HepG2 (cell line): ENCODE measurements around the gene CPNE4. TPM values are rescaled to one million over a fixed set of nuclear protein-coding genes. Genes with fewer than 3 reads are reported as not detected.

Experiments
- ATAC-seq: fragments of 200-7000 bp; cut with Tn5 transposase; 3 replicates; pipeline ENCODE4 v1.9.1; 2020; ENCODE audit warnings: mild to moderate bottlenecking, moderate library complexity
- BruUV-seq: library from RNA; stranded (reverse); fragments of 400-500 nt; replicated peaks from 2 replicates; lab custom pipeline; 2021; lab: Mats Ljungman, UMichigan
- CTCF ChIA-PET: fragments of 300-600 bp; formaldehyde crosslinking; extraction: SDS; loops from one replicate; lab custom pipeline; 2021; ENCODE audit warnings: low total read pairs, inconsistent platforms, low intra/inter-chr PET ratio; lab: Yijun Ruan, JAX
- POLR2A ChIA-PET: fragments of 350-600 bp; sonication (Branson Sonifier 250); formaldehyde crosslinking; loops from one replicate; lab custom pipeline; 2020; ENCODE audit warnings: antibody characterized with exemption, inconsistent platforms; lab: Yijun Ruan, JAX
- DNase-seq: peaks from one replicate; pipeline ENCODE4 v3.0.0-alpha.2; 2015; ENCODE audit warnings: low spot score
- FAIRE-seq: peaks from 3 replicates; lab custom pipeline; 2011; peaks lifted over from hg19 to GRCh38; lab: Jason Lieb, UNC
- H2AFZ ChIP-seq: one replicate; pipeline ENCODE4 v1.6.1; 2011; ENCODE audit warnings: low read length, inconsistent platforms
- H3K27ac ChIP-seq: fragments of 300-600 bp; 3 replicates; pipeline ENCODE4 v1.8.0; 2011; ENCODE audit warnings: mixed run types, mild to moderate bottlenecking, mixed read lengths, low read length, inconsistent platforms; ENCODE audit not compliant: insufficient read depth; ENCODE audit errors: extremely low read length
- H3K27me3 ChIP-seq, 2 experiments: fragments of 200-600 bp in 1 of 2; 2 replicates in 1 of 2; 3 replicates in 1 of 2; pipeline versions ENCODE4 v1.6.0 to v1.8.0; 2011; ENCODE audit warnings: low read length in 2 of 2, mild to moderate bottlenecking in 2 of 2, moderate library complexity in 2 of 2, inconsistent platforms in 1 of 2; ENCODE audit not compliant: insufficient read depth in 2 of 2, control insufficient read depth in 1 of 2
- H3K36me3 ChIP-seq, 2 experiments: fragments of 200-600 bp in 1 of 2; replicated peaks in 1 of 2; 2 replicates in 1 of 2; 3 replicates in 1 of 2; pipeline versions ENCODE4 v1.5.1 to v1.8.0; 2011; ENCODE audit warnings: low read length in 2 of 2, inconsistent platforms in 1 of 2; ENCODE audit not compliant: insufficient read depth in 2 of 2, control insufficient read depth in 1 of 2
- H3K4me1 ChIP-seq: 2 replicates; pipeline ENCODE4 v1.5.1; 2012; ENCODE audit warnings: low read length, inconsistent platforms; ENCODE audit not compliant: insufficient read depth
- H3K4me2 ChIP-seq: 2 replicates; pipeline ENCODE4 v1.6.0; 2011; ENCODE audit warnings: low read depth, low read length, inconsistent platforms
- H3K4me3 ChIP-seq, 3 experiments: fragments of 200-600 bp in 1 of 3; sonication (generic), shearing (Covaris generic) in 1 of 3; replicated peaks in 1 of 3; 2 replicates each; pipeline ENCODE4 v1.5.1; 2011 to 2016; ENCODE audit warnings: low read length in 3 of 3, inconsistent platforms in 2 of 3, low read depth in 2 of 3, mild to moderate bottlenecking in 2 of 3, control low read depth in 1 of 3, mixed read lengths in 1 of 3; ENCODE audit not compliant: insufficient read depth in 1 of 3
- H3K79me2 ChIP-seq: one replicate; pipeline ENCODE4 v1.6.1; 2011; ENCODE audit warnings: low read length, inconsistent platforms; ENCODE audit not compliant: insufficient read depth
- H3K9ac ChIP-seq: 2 replicates; pipeline ENCODE4 v1.6.0; 2011; ENCODE audit warnings: mild to moderate bottlenecking, low read depth, low read length, inconsistent platforms; ENCODE audit not compliant: insufficient read depth
- H3K9me3 ChIP-seq: 2 replicates; pipeline ENCODE4 v1.5.1; 2012; ENCODE audit warnings: mild to moderate bottlenecking, low read length
- H4K20me1 ChIP-seq: 2 replicates; pipeline ENCODE4 v1.6.0; 2011; ENCODE audit warnings: inconsistent platforms, mild to moderate bottlenecking, low read length, moderate library complexity; ENCODE audit not compliant: insufficient read depth
- AHR ChIP-seq: IDR thresholded peaks from 2 replicates; pipeline ENCODE4 v1.6.1; 2018; ENCODE audit warnings: missing genetic modification reagents, missing compliant biosample characterization
- DNMT1 ChIP-seq: sonication (generic); formaldehyde crosslinking; IDR thresholded peaks from 2 replicates; pipeline ENCODE4 v1.5.1; 2020; ENCODE audit warnings: mild to moderate bottlenecking, missing genetic modification reagents
- HMGA1 ChIP-seq: sonication (generic); formaldehyde crosslinking; conservative IDR thresholded peaks from 2 replicates; pipeline ENCODE4 v1.4.0; 2020; ENCODE audit warnings: missing genetic modification reagents
- HOXD1 ChIP-seq: sonication (generic); formaldehyde crosslinking; IDR thresholded peaks from 2 replicates; pipeline ENCODE4 v1.5.0; 2020; ENCODE audit warnings: missing genetic modification reagents
- KLF9 ChIP-seq: IDR thresholded peaks from 2 replicates; pipeline ENCODE4 v1.6.1; 2016; ENCODE audit warnings: low read depth
- SAP130 ChIP-seq: IDR thresholded peaks from 2 replicates; pipeline ENCODE4 v1.6.1; 2016; ENCODE audit warnings: low read depth
- TARDBP ChIP-seq: sonication (generic); formaldehyde crosslinking; IDR thresholded peaks from 2 replicates; pipeline ENCODE4 v1.8.0; 2022; ENCODE audit warnings: mild to moderate bottlenecking, missing genetic modification reagents
- ZFP91 ChIP-seq: sonication (generic); formaldehyde crosslinking; IDR thresholded peaks from 2 replicates; pipeline ENCODE4 v1.9.0; 2022; ENCODE audit warnings: missing genetic modification reagents, mild to moderate bottlenecking, borderline replicate concordance
- ZFYVE20 ChIP-seq: sonication (generic); formaldehyde crosslinking; IDR thresholded peaks from 2 replicates; pipeline ENCODE4 v1.8.0; 2023; ENCODE audit warnings: low read depth, mild to moderate bottlenecking, moderate library complexity, missing genetic modification reagents, borderline replicate concordance
- ZNF343 ChIP-seq: sonication (generic); formaldehyde crosslinking; IDR thresholded peaks from 2 replicates; pipeline ENCODE4 v1.4.0; 2020; ENCODE audit warnings: mild to moderate bottlenecking, missing genetic modification reagents
- ZNF362 ChIP-seq: sonication (generic); formaldehyde crosslinking; IDR thresholded peaks from 2 replicates; pipeline ENCODE4 v1.4.0; 2020; ENCODE audit warnings: missing genetic modification reagents, mild to moderate bottlenecking, borderline replicate concordance
- ZNF451 ChIP-seq: sonication (generic); formaldehyde crosslinking; IDR thresholded peaks from 2 replicates; pipeline ENCODE4 v1.5.0; 2020; ENCODE audit warnings: mild to moderate bottlenecking, missing genetic modification reagents
- WGBS: methylation state at CpG from one replicate; pipeline ENCODE4 v1.1.6; 2017; ENCODE audit warnings: low lambda C conversion rate; 5-methylcytosine and 5-hydroxymethylcytosine counted together
- in situ Hi-C: cut with HindIII; loops from 2 replicates; pipeline ENCODE4 v1.10.0; 2017; ENCODE audit warnings: low pct_unique_long_range_greater_than_20kb; ENCODE audit not compliant: extremely low pct_ligation_motif_present
- intact Hi-C: fragments of 100-400 bp; cut with micrococcal nuclease; formaldehyde crosslinking; loops from one replicate; pipeline ENCODE4 v1.10.0; 2022; ENCODE audit not compliant: unreplicated experiment
- polyA plus RNA-seq, 8 experiments: library from polyadenylated mRNA; depleted of rRNA in 3 of 8; stranded (reverse) in 7 of 8; unstranded in 1 of 8; fragments of >200 nt; fragmentation: Illumina TruSeq in 4 of 8; extraction: Trizol in 4 of 8; gene quantifications; 2 replicates each; pipeline versions ENCODE4 v1.2.1 to v1.2.3, GENCODE V29; 2011 to 2016; ENCODE audit warnings: low read depth in 4 of 8, missing spikeins in 1 of 8, mixed read lengths in 1 of 8; ENCODE audit not compliant: insufficient read depth in 1 of 8
- total RNA-seq, 5 experiments: library from RNA; depleted of rRNA; stranded (reverse); fragments of >200 nt; fragmentation: Illumina TruSeq; extraction: Trizol; gene quantifications; 2 replicates each; pipeline ENCODE4 v1.2.3, GENCODE V29; 2016; ENCODE audit warnings: low read depth in 1 of 5

Gene CPNE4
- total and polyA plus RNA-seq, 2 of the 13 experiments (the other 11 are each of a cell fraction or from before 2014, with no cell fraction given) = not detected

GRCh38 chr3:131716943-131717342 is 317.9 kb downstream of the CPNE4 start:
- FAIRE-seq = no peak
- no peak for TF ChIP-seq TARDBP (CRISPR knock-in tag)
- no peak for TF ChIP-seq AHR (CRISPR knock-in tag)
- TF ChIP-seq HOXD1 (CRISPR knock-in tag) = no peak
- TF ChIP-seq ZFP91 (CRISPR knock-in tag) = no peak
- TF ChIP-seq ZNF451 (CRISPR knock-in tag) = no peak
- TF ChIP-seq KLF9 (CRISPR knock-in tag) = no peak
- TF ChIP-seq ZFYVE20 (CRISPR knock-in tag) = no peak
- TF ChIP-seq ZNF343 (CRISPR knock-in tag) = no peak
- no peak for TF ChIP-seq SAP130 (CRISPR knock-in tag)
- TF ChIP-seq DNMT1 = no peak
- TF ChIP-seq HMGA1 (CRISPR knock-in tag) = no peak
- TF ChIP-seq ZNF362 (CRISPR knock-in tag) = no peak
- H3K27ac ChIP-seq = no peak overlapping the region
- in situ Hi-C loops (no loop called here), intact Hi-C loops (no loop called here)
- no TSS peak for BruUV-seq
- no peaks in the 10 kb centered on the region for H4K20me1 ChIP-seq
- no peak for ATAC-seq
- no peak for DNase-seq
- peaks cover 1 to 4% of the 10 kb centered on the region in 2 experiments; a peak in 1 of 5 replicates for H3K27me3 ChIP-seq
- POLR2A ChIA-PET = no interaction called here
- H3K4me2 ChIP-seq = no peak overlapping the region
- CTCF ChIA-PET = no interaction called here
- H2AFZ ChIP-seq = no peak overlapping the region
- H3K4me3 ChIP-seq = no peak overlapping the region
- WGBS = 12% methylated on average over 4 of the region's 4 CpGs
- no peak overlapping the region for H3K9ac ChIP-seq
- no peaks in the 10 kb centered on the region for H3K79me2 ChIP-seq
- no peaks in the 10 kb centered on the region for H3K36me3 ChIP-seq
- H3K9me3 ChIP-seq = no peaks in the 10 kb centered on the region
- H3K4me1 ChIP-seq = no peaks in the 10 kb centered on the region
